Thoracic aorta (tissue), 2 donors: ENCODE measurements around the gene BMP6. TPM values are rescaled to one million over a fixed set of nuclear protein-coding genes. Genes with fewer than 3 reads are reported as not detected.
A peak's percentile ranks its signal among the peaks of the same experiment; 100 is the strongest.

Source experiments
- ATAC-seq: fragments of 150-250 bp; one replicate; pipeline ENCODE4 v1.8.0; 2017; ENCODE audit warnings: low read depth; ENCODE audit not compliant: insufficient number of reproducible peaks, low FRiP score
- DNase-seq: peaks from one replicate; pipeline ENCODE4 v3.0.0-alpha.2; 2020; ENCODE audit warnings: low spot score
- H3K27ac ChIP-seq, 2 donors: fragments of 200-600 bp; sonication (generic); 1 replicate in 1 of 2; 2 replicates in 1 of 2; pipeline ENCODE4 v1.5.1; 2016; ENCODE audit warnings: mild to moderate bottlenecking in 2 of 2, moderate library complexity in 2 of 2
- H3K27me3 ChIP-seq: fragments of 200-600 bp; sonication (generic); replicated peaks from 2 replicates; pipeline ENCODE4 v1.6.0; 2016; ENCODE audit warnings: mild to moderate bottlenecking; ENCODE audit not compliant: insufficient read depth
- H3K36me3 ChIP-seq: fragments of 200-600 bp; sonication (generic); one replicate; pipeline ENCODE4 v1.5.1; 2016
- H3K4me1 ChIP-seq, 2 donors: fragments of 200-600 bp; sonication (generic); 1 replicate in 1 of 2; 2 replicates in 1 of 2; pipeline versions ENCODE4 v1.5.1 to v1.6.0; 2016; ENCODE audit warnings: low read depth in 2 of 2, mild to moderate bottlenecking in 1 of 2; ENCODE audit not compliant: control insufficient read depth in 1 of 2
- H3K4me3 ChIP-seq: fragments of 200-600 bp; sonication (generic); 2 replicates; pipeline ENCODE4 v1.5.1; 2016; ENCODE audit warnings: mild to moderate bottlenecking
- H3K9me3 ChIP-seq: fragments of 200-600 bp; sonication (generic); 2 replicates; pipeline ENCODE4 v1.5.1; 2016
- CTCF ChIP-seq: fragments of 200-600 bp; sonication (generic); IDR thresholded peaks from one replicate; pipeline ENCODE4 v1.5.1; 2019; ENCODE audit warnings: antibody characterized with exemption
- total RNA-seq, 2 donors: library from RNA; depleted of rRNA; stranded (reverse); fragments of >200 nt; gene quantifications; one replicate each; pipeline versions ENCODE4 v1.1.0 to v1.2.3, GENCODE V29; 2016

BMP6 gene
- total RNA-seq, 2 donors from 2014 or later = 4.7 TPM

- H3K36me3 ChIP-seq = no peaks in the 10 kb centered on the region
- no peak for TF ChIP-seq CTCF
- no peak overlapping the region for H3K27ac ChIP-seq
- no peaks in the 10 kb centered on the region for H3K27me3 ChIP-seq
- DNase-seq = no peak
- H3K9me3 ChIP-seq = no peaks in the 10 kb centered on the region
- ATAC-seq = no peak
- H3K4me3 ChIP-seq = no peak overlapping the region
- no peaks in the 10 kb centered on the region for H3K4me1 ChIP-seq
Measured at GRCh38 chr6:7719364-7719850, 6.5 kb upstream of the BMP6 start.

GRCh38 chr6:7720346-7720745, 5.6 kb upstream of the BMP6 start:
- Histone ChIP-seq H3K27ac (no peak overlapping the region), H3K4me3 (no peak overlapping the region), H3K9me3 (no peaks in the 10 kb centered on the region), H3K27me3 (no peaks in the 10 kb centered on the region), H3K36me3 (no peaks in the 10 kb centered on the region), H3K4me1 (no peaks in the 10 kb centered on the region)
- DNase-seq = no peak
- no peak for TF ChIP-seq CTCF
- no peak for ATAC-seq

DNA sequence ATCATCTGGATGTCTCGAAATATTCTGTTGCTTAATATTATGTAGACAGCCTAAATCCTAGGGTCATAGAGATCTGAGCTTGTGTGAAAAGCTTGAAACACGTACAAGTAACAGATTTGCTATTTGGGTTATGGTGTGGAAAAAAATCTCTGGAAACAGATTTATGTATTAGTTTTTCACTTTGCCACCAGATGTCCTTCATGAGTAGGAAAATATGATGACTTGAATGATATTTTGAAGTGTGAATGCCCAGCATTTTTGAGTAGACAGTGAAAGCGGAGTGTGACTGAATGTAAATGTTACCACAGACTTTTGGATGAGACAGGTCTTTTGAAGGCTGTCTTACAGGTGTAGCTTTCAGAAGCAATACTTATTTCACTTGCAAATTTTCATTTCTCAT, 4.2 kb upstream of the BMP6 start:
- no peaks in the 10 kb centered on the region for H3K27me3 ChIP-seq

GRCh38 chr6:7723041-7723447, 2.9 kb upstream of the BMP6 start:
- peak; percentile 41 for TF ChIP-seq CTCF
- Histone ChIP-seq H3K27ac (no peak overlapping the region), H3K4me3 (no peak overlapping the region), H3K4me1 (peaks cover 11 to 18% of the 10 kb centered on the region in 2 donors), H3K27me3 (peaks cover 4% of the 10 kb centered on the region), H3K9me3 (no peaks in the 10 kb centered on the region), H3K36me3 (no peaks in the 10 kb centered on the region)
- DNase-seq (no peak), ATAC-seq (peak; percentile 18)

More for the DNA sequence above, 4.2 kb upstream of the BMP6 start:
- peak; percentile 30 for TF ChIP-seq CTCF
- peaks cover 4 to 6% of the 10 kb centered on the region in 2 donors for H3K4me1 ChIP-seq
- no peaks in the 10 kb centered on the region for H3K36me3 ChIP-seq
- no peak overlapping the region for H3K27ac ChIP-seq
- ATAC-seq = no peak
- no peak for DNase-seq
- H3K4me3 ChIP-seq = no peak overlapping the region
- no peaks in the 10 kb centered on the region for H3K9me3 ChIP-seq

DNA sequence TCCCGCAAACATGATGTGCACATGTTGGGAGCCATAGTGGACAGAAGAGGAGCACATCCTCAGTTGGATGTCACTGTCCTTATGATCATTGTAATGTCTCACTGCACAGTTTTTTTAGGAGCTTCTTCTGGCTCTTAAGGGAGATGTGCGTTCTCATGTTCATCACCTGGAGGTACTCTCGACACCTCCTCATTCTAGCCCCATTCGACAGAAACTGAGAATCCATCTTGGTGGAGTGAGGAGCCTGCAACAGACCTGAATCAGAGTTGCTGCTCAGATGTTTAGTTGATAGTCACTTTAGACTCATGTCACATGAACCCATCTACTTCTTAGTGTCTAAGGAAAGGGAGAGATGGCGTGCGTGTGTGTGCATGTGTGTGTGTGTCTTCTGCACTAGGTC, 2.3 kb upstream of the BMP6 start:
- H3K4me1 ChIP-seq = peaks cover 14 to 23% of the 10 kb centered on the region in 2 donors
- DNase-seq = no peak
- TF ChIP-seq CTCF = no peak
- H3K27ac ChIP-seq = no peak overlapping the region
- H3K27me3 ChIP-seq = peaks cover 9% of the 10 kb centered on the region
- no peaks in the 10 kb centered on the region for H3K9me3 ChIP-seq
- no peak overlapping the region for H3K4me3 ChIP-seq
- ATAC-seq = no peak
- H3K36me3 ChIP-seq = no peaks in the 10 kb centered on the region
